ENCODE measurements around the gene MAP7. TPM values are rescaled to one million over a fixed set of nuclear protein-coding genes. Genes with fewer than 3 reads are reported as not detected.

MAP7 gene
- polyA plus RNA-seq, 1 donor from 2014 or later = 5.1 TPM

- no peaks in the 10 kb centered on the region for H3K36me3 ChIP-seq (ENCODE audit: insufficient read depth, low read length)
- H3K9me3 ChIP-seq (ENCODE audit: low read length) = no peaks in the 10 kb centered on the region
- H3K9me2 ChIP-seq (ENCODE audit: insufficient read depth, low read length) = no peaks in the 10 kb centered on the region
- H3K27me3 ChIP-seq (ENCODE audit: insufficient read depth, low read depth, low read length) = no peaks in the 10 kb centered on the region
- no peaks in the 10 kb centered on the region for H4K20me1 ChIP-seq (ENCODE audit: insufficient read depth)
- TF ChIP-seq POLR2AphosphoS5 (IDR thresholded peaks at IDR 0.05) = no peak
- no peak for TF ChIP-seq SMC3 (conservative IDR thresholded peaks at IDR 0.05; ENCODE audit: poor library complexity)
- no peak for TF ChIP-seq TAF1 (IDR thresholded peaks at IDR 0.05; ENCODE audit: low read depth)
- TF ChIP-seq CTCF (IDR thresholded peaks at IDR 0.05; ENCODE audit: poor library complexity, severe bottlenecking) = no peak
- no peak for TF ChIP-seq RAD21 (conservative IDR thresholded peaks at IDR 0.05)
- TF ChIP-seq EZH2 (IDR thresholded peaks at IDR 0.05; ENCODE audit: borderline replicate concordance, insufficient read depth, low read length, poor library complexity, severe bottlenecking) = no peak
- no peak for TF ChIP-seq EP300 (conservative IDR thresholded peaks at IDR 0.05; ENCODE audit: poor library complexity, severe bottlenecking)
- no peak for TF ChIP-seq MXI1 (conservative IDR thresholded peaks at IDR 0.05; ENCODE audit: poor library complexity, severe bottlenecking)
- no peak for TF ChIP-seq REST (IDR thresholded peaks at IDR 0.05; ENCODE audit: borderline replicate concordance)
- H3K79me2 ChIP-seq (replicated peaks; ENCODE audit: insufficient read depth, low read length) = no peaks in the 10 kb centered on the region
- no peak overlapping the region for H3K9ac ChIP-seq (ENCODE audit: low read length)
- H3K4me3 ChIP-seq (ENCODE audit: low read length) = no peak overlapping the region
- H2AFZ ChIP-seq (ENCODE audit: low read depth, low read length) = no peak overlapping the region
- no peak overlapping the region for H3K4me2 ChIP-seq (ENCODE audit: low read length)
- H3K27ac ChIP-seq (ENCODE audit: low read length) = no peak overlapping the region
- no peaks in the 10 kb centered on the region for H3F3A ChIP-seq (ENCODE audit: insufficient read depth, low read length, poor library complexity, severe bottlenecking)
Measured at GRCh38 chr6:136477548-136477947, 72.7 kb downstream of the MAP7 start.

GRCh38 chr6:136475686-136476085 is 74.5 kb downstream of the MAP7 start:
- Histone ChIP-seq H3K36me3 (ENCODE audit: insufficient read depth, low read length) (no peaks in the 10 kb centered on the region), H3K79me2 (replicated peaks; ENCODE audit: insufficient read depth, low read length) (no peaks in the 10 kb centered on the region), H3K9ac (ENCODE audit: low read length) (no peak overlapping the region), H4K20me1 (ENCODE audit: insufficient read depth) (no peaks in the 10 kb centered on the region), H3K9me3 (ENCODE audit: low read length) (no peaks in the 10 kb centered on the region), H3K4me2 (ENCODE audit: low read length) (no peak overlapping the region), H2AFZ (ENCODE audit: low read depth, low read length) (no peak overlapping the region), H3K9me2 (ENCODE audit: insufficient read depth, low read length) (no peaks in the 10 kb centered on the region), H3K4me3 (ENCODE audit: low read length) (no peak overlapping the region), H3F3A (ENCODE audit: insufficient read depth, low read length, poor library complexity, severe bottlenecking) (no peaks in the 10 kb centered on the region), H3K27ac (ENCODE audit: low read length) (no peak overlapping the region), H3K27me3 (ENCODE audit: insufficient read depth, low read depth, low read length) (no peaks in the 10 kb centered on the region)
- TF ChIP-seq REST (IDR thresholded peaks at IDR 0.05; ENCODE audit: borderline replicate concordance) (no peak), EZH2 (IDR thresholded peaks at IDR 0.05; ENCODE audit: borderline replicate concordance, insufficient read depth, low read length, poor library complexity, severe bottlenecking) (no peak), SMC3 (conservative IDR thresholded peaks at IDR 0.05; ENCODE audit: poor library complexity) (no peak), MXI1 (conservative IDR thresholded peaks at IDR 0.05; ENCODE audit: poor library complexity, severe bottlenecking) (no peak), EP300 (conservative IDR thresholded peaks at IDR 0.05; ENCODE audit: poor library complexity, severe bottlenecking) (no peak), CTCF (IDR thresholded peaks at IDR 0.05; ENCODE audit: poor library complexity, severe bottlenecking) (no peak), RAD21 (conservative IDR thresholded peaks at IDR 0.05) (no peak), TAF1 (IDR thresholded peaks at IDR 0.05; ENCODE audit: low read depth) (no peak), POLR2AphosphoS5 (IDR thresholded peaks at IDR 0.05) (no peak)

Measured in neural cell (in vitro differentiated cells).